ENCODE data around the gene TBC1D8.

TBC1D8 gene

GRCh38 chr2:101162561-101163330 is 11.6 kb upstream of the TBC1D8 start:
- peak; percentile 21 for DNase-seq (ENCODE audit: low spot score)

- DNase-seq (ENCODE audit: low spot score), result no peak
Observed at GRCh38 chr2:101161658-101162057, 10.5 kb upstream of the TBC1D8 start.

GRCh38 chr2:101160454-101160853 is 9.3 kb upstream of the TBC1D8 start:
- no peak for DNase-seq (ENCODE audit: low spot score)

- no peak for DNase-seq (ENCODE audit: low spot score)
Observed at GRCh38 chr2:101159526-101159925, 8.3 kb upstream of the TBC1D8 start.

- DNase-seq (ENCODE audit: low spot score), result no peak
Observed at GRCh38 chr2:101157272-101157671, 6.1 kb upstream of the TBC1D8 start.

DNA sequence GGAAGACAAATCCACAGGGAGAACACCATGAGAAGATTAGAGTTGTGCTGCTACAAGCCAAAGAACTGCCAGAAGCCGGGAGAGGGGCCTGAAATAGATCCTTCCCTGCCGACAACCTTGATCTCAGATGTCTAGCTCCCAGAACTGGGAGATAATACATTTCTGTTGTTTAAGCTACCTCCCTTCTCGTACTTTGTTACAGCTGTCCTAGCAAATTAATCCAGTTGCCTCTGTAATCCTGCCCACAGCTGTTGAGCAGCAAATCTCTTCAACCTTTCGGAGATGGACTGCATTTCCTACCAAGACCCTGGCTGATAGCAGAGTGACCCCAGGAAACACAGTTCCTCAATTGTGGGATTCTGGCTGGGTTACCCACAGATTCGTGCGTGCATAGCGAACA is 2.6 kb upstream of the TBC1D8 start:
- DNase-seq (ENCODE audit: low spot score), result no peak

DNA sequence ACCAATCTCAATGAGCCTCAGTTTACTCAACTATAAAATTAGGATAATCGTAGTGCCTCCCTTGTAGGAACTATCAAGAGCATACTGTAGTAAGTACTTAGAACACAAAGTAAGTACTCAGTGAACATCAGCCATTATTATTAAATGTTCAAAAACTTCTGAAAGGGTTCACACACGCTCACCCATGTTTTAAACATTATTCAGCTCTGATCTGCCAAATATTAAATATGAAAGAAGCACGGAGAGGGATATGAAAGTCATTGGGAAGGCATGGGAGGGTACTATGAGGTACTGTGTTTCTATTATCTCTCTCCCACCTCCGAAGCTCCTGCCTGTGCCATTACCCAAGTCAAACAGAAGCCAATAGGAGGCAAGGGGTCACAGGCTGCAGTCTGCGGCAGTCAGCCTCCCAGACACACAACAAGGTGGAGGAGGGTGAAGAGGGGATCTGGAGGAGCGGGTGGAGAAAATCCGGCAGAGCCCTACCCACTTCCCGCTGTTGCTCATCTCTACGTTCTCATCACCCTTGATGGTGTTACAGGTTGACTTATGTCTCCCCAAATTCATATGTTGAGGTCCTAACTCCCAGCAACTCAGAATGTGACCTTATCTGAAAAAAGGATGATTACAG is 2.0 kb upstream of the TBC1D8 start:
- peak; percentile 17 for DNase-seq (ENCODE audit: low spot score)

- peak; percentile 76 for DNase-seq (ENCODE audit: low spot score)
Observed at GRCh38 chr2:101152272-101153076, 1.3 kb upstream of the TBC1D8 start.

DNA sequence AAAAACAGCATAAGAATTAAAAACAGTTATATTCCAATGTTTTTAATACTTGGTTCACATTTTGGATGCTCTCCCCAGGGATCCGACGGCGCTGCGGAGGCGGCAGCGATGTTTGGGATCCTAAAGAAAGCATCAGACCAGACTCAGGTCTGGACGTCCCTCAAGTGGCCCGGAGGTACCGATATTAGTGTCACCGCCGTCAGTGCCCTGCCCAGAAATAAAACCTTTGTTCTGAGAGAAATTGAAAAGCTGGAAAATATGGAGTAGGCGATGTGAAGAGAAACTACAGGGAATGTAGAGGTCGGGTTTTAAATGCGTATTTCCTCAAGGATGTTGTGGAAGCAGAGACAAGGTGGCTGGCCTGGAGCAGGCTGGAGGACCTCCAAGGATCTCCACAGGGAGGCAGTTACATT is 683 bp upstream of the TBC1D8 start:
- peak; percentile 32 for DNase-seq (ENCODE audit: low spot score)

DNA sequence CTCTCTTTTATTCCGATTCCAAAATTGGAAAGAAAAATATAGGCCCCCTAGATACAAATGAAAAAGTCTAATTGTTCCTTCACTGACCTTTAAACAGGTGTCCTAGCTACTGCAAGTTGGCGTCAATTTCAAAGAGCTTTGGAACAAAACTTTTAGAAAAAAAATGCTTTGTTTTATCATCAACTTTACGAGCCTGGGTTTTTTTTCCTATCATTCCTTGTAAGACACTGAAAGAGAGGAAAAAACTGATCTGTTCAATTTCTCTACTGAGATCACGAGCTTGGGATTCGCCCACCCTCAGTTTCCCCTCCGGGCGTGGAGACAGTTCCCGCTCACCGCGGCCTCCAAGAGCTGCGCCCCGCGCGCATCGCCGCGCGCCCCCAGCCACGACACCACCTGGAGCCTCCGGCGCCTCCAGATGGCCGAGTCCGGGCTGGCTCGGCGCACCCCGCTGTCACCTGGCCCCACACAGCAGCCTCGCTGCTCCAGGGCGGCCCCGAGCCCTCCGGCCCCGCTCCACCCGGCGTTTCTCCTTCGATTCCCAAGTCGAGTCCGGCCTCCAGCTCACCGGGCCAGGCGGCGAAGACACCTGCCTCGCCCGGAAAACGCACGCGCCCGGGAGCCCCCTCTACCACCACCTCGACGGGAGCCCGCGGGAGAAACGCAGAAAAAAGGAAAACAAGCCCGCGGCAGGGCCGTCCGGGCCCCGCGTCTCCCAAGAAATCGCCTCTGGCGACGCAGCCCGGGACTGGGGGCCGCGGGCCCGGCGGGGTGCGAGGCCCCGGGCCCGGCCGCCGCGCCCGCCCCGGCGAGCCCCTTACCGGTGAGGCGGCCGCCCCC is 656 bp downstream of the TBC1D8 start:
- DNase-seq (ENCODE audit: low spot score), result peak; percentile 31

DNA sequence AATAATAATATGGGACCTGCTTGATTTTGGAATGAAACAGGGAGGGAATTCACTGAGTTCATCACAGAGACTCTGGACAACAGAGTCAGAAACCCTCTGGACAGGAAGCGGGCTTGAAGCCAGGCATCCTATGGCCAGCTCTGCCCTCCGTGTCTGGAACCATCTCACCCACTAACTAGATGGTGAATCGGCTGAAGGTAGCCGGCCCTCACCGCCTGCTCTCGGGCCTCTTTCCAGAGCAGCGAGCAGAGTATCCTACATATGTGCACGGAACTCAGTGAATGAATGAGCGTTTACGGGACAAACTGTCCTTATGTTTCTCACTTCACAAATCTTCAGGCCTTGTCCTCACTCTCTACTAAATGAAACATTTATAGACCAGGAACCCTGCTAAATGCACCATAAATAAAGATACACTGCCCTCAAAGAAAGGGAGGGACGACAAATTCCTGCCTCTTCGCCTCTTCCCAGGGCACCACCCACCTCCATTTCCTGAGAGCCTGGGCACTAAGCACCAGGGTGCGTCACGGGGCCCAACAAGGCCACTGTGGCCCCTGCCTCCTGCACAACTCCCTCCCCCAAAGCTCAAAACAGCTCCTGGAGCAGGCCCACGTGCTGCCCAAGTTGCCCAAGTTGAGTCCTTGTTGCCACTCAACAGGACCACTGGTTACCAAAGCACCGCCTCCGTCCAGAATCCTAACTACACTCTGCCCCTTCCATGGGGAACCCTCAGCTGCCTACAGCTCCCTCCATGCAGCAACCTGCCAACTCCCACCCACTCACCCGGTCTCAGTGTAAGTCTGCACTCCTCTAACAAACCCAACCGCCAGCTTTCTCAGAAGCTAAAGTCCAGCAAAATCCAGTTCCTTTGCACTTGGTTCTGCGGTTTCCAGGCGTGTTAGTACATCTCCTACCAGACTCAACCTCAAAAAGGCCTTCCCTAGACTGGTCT is 1.7 kb downstream of the TBC1D8 start:
- peak; percentile 27 for DNase-seq (ENCODE audit: low spot score)

DNA sequence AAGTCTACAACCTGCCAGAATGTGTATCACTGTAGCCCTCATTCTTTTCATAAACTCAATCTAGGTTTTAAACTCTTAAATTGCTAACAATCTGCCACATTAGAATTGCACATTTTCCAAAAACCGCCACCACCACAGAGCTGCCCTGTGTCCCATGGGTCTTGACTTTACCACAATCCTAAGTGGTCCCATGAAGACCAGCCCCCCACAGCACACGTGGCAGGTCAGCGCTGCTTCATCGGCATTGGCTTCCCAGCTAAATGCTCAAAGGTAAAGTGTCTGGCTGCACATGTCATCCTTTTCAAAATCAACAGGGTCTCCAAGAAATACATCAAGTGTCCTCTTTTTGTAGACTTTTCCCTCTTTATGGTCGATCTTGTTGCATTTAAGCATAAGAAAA is 2.4 kb downstream of the TBC1D8 start:
- no peak for DNase-seq (ENCODE audit: low spot score)

- no peak for DNase-seq (ENCODE audit: low spot score)
Observed at GRCh38 chr2:101147971-101148370, 3.2 kb downstream of the TBC1D8 start.

DNA sequence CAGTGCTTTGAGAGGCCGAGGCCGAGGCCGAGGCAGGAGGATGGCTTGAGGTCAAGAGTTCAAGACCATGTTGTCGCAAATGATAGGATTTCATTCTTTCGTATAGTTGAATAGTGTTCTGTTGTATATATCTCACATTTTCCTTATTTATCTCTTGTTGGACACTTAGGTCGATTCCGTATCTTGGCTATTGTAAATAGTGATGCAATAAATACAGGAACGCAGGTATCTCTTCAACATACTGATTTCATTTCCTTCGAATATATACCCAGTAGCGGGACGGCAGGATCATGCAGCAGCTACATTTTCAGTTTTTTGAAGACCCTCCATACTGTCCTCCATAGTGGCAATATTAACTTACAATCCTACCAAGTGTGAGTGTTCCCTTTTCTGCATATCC is 4.1 kb downstream of the TBC1D8 start:
- no peak for DNase-seq (ENCODE audit: low spot score)

GRCh38 chr2:101146535-101146934 is 4.6 kb downstream of the TBC1D8 start:
- no peak for DNase-seq (ENCODE audit: low spot score)

DNA sequence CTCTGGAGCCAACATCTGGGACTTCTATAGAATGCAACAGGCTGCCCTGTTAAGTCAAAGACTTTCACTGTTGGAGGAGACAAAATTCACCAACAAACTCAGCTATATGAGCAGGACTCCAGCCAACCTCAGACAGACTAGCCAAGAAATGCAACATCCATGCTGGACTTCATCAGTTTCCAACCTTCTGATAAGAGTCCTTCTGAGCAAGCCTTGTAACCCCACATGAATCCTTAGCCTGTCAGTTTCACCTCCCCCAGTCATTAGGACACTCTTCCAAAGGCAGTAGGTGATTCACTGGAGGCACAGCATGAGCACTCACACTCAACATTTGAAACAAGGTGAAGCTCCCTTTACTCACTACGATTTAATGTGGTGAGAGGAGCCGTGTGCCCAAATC is 5.8 kb downstream of the TBC1D8 start:
- DNase-seq (ENCODE audit: low spot score), result no peak

DNA sequence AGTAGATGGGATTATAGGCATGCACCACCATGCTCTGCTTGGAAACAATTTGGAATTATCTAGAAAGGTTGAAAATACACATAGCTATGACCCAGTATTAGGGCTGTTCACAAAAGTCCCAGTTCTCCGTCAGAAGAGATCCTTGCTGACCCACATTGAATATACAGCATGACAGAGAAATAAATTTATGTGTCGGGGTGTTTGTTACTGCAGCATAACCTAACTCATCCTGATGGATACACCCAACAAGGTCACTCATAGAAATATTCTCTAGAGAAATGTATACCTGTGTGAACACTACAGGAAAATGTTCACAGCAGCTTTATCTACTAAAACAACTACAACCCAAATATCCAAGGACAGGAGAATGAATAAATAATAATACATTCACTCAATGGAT is 9.0 kb downstream of the TBC1D8 start:
- no peak for DNase-seq (ENCODE audit: low spot score)

DNA sequence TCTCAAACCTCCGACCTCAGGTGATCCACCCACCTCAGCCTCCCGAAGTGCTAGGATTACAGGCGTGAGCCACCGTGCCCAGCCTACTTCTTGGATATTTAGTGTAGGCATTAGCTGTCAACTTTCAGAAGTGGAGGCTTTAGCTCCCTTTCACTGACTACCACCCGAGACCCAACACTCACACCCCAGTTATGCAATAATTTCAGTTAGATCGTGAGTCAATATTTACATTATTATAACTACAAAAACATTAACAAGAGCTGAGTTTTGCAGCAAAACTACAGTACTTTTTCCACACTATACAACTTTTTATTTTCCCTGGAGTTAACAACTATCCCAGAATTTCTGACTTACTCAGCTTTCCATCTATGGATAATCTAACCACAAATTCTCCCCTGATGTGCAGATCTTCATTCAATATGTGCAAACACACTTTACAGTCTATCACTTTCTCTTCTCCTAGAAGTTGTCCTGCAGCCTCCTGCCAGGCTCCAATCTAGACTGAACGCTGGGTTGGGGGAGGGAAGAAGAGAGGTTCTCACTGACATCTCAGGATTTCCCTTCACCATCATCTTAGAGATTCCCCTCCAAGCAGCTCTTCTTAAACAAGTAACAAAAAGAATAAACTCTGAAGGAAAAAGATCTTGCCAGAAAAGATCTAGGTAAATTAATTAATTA is 10.1 kb downstream of the TBC1D8 start:
- no peak for DNase-seq (ENCODE audit: low spot score)

DNA sequence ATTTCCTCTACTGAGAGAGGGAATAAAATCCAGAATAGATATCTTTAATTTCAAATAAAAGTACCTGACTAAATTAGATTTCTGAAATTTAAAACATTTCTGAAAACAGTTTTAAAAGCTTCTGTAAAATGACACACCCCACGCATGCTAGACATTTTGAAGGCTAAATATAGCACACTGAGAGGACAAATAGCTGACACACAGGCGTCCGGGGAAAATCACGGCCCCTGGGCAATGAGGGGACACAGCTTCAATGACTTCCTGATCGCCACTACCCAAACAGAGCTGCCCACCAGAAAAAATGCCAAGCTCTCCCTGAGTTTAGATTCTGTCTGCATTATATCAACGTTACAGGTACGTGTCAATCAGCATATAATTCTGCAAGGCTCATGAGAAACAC is 10.9 kb downstream of the TBC1D8 start:
- DNase-seq (ENCODE audit: low spot score), result no peak

GRCh38 chr2:101139495-101139894 is 11.7 kb downstream of the TBC1D8 start:
- no peak for DNase-seq (ENCODE audit: low spot score)

All from SK-N-DZ (cell line).